GM10248 (cell line): ENCODE results near the gene FAM229A.

Source experiments
- CTCF ChIA-PET: fragments of 300-600 bp; sonication (Branson Sonifier 250); formaldehyde crosslinking; extraction: SDS; loops from one replicate; lab custom pipeline; 2021; ENCODE audit warnings: antibody characterized with exemption; lab: Yijun Ruan, JAX
- POLR2A ChIA-PET: fragments of 350-650 bp; sonication (Branson Sonifier 250); formaldehyde crosslinking; extraction: SDS; loops from one replicate; lab custom pipeline; 2020; ENCODE audit warnings: antibody characterized with exemption; lab: Yijun Ruan, JAX
- DNase-seq: peaks from one replicate; pipeline ENCODE4 v3.0.0; 2012; ENCODE audit errors: extremely low spot score
- TF ChIP-seq, protein P1 (sequence below): IDR thresholded peaks from 2 replicates; pipeline ENCODE4 v1.5.1; 2012; ENCODE audit warnings: mild to moderate bottlenecking, low read depth; ENCODE audit errors: extremely low read depth, missing control alignments, control extremely low read depth

FAM229A gene

DNA sequence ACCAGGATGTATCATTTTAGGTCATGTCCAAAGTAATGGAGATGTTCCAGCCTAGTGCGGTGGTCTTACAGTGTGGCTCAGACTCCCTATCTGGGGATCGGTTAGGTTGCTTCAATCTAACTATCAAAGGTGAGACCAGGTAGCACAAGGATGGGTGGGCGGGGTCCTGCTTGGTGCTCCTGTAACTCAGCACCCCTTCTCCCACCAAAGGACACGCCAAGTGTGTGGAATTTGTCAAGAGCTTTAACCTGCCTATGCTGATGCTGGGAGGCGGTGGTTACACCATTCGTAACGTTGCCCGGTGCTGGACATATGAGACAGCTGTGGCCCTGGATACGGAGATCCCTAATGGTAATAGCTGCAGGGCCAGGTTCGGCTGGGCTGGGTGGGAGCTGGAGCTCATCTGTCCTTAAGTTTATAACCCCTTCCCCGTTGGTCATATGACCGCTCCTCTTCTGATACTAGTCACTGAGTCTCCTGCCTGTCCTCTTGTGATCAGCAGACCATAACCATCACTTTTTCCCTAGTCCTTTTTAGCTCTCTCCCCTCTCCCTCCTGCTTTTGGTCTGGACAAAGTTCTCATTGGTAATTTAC lies 31.6 kb downstream of the FAM229A start:
- TF ChIP-seq, protein P1, sequence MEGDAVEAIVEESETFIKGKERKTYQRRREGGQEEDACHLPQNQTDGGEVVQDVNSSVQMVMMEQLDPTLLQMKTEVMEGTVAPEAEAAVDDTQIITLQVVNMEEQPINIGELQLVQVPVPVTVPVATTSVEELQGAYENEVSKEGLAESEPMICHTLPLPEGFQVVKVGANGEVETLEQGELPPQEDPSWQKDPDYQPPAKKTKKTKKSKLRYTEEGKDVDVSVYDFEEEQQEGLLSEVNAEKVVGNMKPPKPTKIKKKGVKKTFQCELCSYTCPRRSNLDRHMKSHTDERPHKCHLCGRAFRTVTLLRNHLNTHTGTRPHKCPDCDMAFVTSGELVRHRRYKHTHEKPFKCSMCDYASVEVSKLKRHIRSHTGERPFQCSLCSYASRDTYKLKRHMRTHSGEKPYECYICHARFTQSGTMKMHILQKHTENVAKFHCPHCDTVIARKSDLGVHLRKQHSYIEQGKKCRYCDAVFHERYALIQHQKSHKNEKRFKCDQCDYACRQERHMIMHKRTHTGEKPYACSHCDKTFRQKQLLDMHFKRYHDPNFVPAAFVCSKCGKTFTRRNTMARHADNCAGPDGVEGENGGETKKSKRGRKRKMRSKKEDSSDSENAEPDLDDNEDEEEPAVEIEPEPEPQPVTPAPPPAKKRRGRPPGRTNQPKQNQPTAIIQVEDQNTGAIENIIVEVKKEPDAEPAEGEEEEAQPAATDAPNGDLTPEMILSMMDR: no peak
- DNase-seq: no peak
- POLR2A ChIA-PET: interaction anchor here (0.6 to 1.2 kb wide), 4 partner anchors 9 to 75 kb away, joined by 3 to 7 read pairs (median 4); partner anchors contain the start of gene HDAC1
- CTCF ChIA-PET: interaction anchor here (0.8 to 3.8 kb wide), 6 partner anchors 14 to 115 kb away, joined by 3 to 25 read pairs (median 3); no protein-coding TSS in a partner anchor

DNA sequence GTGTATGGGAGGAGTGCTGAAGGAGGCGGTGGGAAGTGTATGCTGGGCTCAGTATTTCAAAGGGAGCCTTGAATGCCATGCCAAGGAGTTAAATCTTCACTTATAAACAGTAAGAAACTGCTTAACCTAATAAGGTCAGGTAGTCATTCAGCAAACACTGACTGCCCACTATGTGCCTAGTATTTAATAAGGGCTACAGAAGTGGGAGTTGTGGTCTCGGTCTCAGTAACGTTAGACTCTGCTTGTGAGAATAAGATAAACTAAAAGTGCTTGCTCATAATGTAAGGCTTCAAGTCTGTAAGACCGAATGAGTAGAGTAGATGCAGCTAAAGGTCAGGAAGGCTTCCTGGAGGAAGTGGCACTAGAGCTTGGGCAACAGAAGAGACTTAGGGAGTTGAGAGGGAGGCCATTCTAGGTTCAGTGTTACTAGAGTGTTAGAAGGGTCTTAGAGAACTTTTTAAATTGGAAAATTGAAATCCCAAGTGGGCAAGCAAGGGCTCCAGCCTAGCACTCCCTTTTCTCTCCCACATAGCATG lies 32.3 kb downstream of the FAM229A start:
- no peak for DNase-seq
- ChIA-PET CTCF (interaction anchor here (0.8 to 3.8 kb wide), 5 partner anchors 13 to 115 kb away, joined by 3 to 25 read pairs (median 9); no protein-coding TSS in a partner anchor), POLR2A (interaction anchor here (0.7 to 1.2 kb wide), 2 partner anchors 8 to 74 kb away, joined by 3 read pairs; no protein-coding TSS in a partner anchor)
- TF ChIP-seq, protein P1: no peak

DNA sequence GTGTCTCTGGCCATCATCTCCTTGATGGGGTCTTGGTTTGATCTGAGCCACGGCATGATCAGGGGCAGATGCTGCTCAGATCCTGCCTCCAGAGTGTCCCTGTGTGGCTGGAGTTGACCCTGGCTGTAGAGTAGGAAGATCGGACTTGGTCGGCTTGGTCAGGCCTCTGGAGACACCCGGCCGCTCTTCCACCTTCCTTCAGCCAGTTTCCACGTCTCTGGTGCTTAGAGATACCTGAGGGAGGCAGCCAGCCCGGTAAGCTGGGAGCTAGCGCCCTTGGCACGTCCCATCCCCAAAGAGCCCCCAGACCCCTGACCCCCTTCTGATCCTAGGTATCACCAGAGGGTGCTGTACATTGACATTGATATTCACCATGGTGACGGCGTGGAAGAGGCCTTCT lies 35.1 kb downstream of the FAM229A start:
- DNase-seq: no peak
- TF ChIP-seq, protein P1: no peak
- ChIA-PET POLR2A (interaction anchor here (0.6 kb wide), 1 partner anchor 47 kb away, joined by 4 read pairs; no protein-coding TSS in a partner anchor), CTCF (no interaction called here)

DNA sequence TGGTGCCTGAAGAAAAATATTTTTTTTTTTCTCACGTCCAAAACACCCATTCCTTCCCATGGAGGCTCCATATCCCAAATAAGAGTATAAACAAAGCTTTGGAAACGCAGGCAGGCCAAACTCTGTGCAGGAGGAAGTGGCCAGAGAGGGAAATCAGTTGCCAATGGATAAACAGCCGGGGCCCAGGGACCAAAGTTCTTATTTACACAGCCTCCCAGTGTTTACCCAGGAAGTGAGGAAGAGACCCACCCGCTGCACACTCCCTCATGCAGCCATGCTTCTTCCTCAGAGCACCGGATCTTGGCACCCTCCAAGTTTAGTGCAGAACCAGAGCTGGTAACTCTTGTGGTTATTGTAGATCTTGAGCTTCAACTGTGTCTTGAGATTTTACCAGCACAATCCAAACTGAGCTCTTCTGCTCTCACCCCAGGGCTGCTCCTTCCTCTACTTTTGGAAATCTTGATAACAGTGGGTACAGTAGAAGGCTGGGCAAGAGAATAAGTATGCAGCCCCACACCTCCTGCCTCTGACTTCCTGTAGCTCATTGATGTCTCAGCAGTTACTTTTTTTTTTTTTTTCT lies 40.5 kb downstream of the FAM229A start:
- TF ChIP-seq, protein P1: no peak
- POLR2A ChIA-PET: interaction anchor here (1.1 to 4.0 kb wide), 4 partner anchors 9 to 71 kb away, joined by 3 to 92 read pairs (median 17); partner anchors contain the start of genes LCK and MARCKSL1

DNA sequence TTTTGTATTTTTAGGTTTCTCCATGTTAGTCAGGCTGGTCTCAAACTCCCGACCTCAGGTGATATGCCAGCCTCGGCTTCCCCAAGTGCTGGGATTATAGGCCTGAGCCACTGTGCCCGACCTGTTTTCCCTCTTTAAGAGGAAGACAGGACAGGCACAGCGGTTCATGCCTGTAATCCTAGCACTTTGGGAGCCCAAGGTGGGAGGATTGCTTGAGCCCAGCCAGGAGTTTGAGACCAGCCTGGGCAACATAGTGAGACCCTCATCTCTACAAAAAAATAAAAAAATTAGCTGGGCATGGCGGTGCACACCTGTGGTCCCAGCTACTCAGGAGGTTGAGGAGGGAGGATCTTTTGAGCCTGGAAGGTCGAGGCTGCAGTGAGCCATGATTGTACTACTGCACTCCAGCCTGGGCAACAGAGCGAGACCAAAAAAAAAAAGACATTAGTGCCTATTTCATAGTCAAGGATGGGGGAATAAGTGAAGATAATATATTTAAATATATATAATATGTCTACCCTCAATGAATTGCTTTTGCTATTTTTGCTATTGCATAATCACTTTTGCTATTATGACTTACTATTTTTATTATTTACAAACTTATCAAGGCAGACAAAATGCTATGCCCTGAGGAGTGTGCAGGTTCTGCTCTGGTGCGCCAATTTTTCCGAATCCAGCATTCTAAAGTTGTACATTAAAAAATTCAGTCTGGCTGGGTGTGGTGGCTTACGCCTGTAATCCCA lies 44.0 kb downstream of the FAM229A start:
- TF ChIP-seq, protein P1: no peak
- no peak for DNase-seq
- POLR2A ChIA-PET: interaction anchor here (0.8 to 2.5 kb wide), 3 partner anchors 10 to 26 kb away, joined by 3 to 14 read pairs (median 3); partner anchors contain the start of genes HDAC1 and MARCKSL1
- CTCF ChIA-PET: interaction anchor here (1.0 to 7.3 kb wide), 10 partner anchors 10 to 110 kb away, joined by 4 to 94 read pairs (median 8); partner anchors contain the start of genes DCDC2B, FAM167B and LCK

More for the DNA sequence above, 40.5 kb downstream of the FAM229A start:
- no peak for DNase-seq
- CTCF ChIA-PET: interaction anchor here (0.8 to 4.3 kb wide), 14 partner anchors 10 to 106 kb away, joined by 3 to 27 read pairs (median 5); partner anchors contain the start of genes FAM167B and MARCKSL1

DNA sequence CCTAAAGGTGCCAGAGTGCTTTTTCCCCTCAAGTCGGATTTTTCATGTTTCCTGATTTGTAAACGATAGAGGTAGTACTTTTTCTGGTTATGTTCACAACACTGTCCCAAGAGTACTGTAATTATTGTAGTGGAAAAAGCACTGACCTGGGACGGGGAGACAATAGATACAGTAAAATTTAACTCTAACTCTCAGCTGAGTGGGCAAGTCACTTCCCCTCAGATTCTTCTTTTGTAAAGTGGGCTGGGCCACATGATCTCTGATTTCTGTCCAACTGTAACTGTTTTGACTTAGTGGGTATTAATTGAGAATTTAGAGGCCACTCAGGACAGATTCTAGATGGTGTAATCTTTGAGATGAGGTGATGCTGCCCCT lies 45.4 kb downstream of the FAM229A start:
- ChIA-PET POLR2A (interaction anchor here (1.6 to 2.1 kb wide), 2 partner anchors 19 to 20 kb away, joined by 4 to 19 read pairs; partner anchors contain the start of gene MARCKSL1), CTCF (interaction anchor here (0.7 to 7.3 kb wide), 21 partner anchors 9 to 361 kb away, joined by 3 to 94 read pairs (median 8); partner anchors contain the start of genes CCDC28B, DCDC2B, FAM167B and HDAC1)
- TF ChIP-seq, protein P1: no peak
- no peak for DNase-seq
